Esophagus muscularis mucosa (tissue), 4 donors: Measurements from ENCODE around the gene FGF22. TPM values are rescaled to one million over a fixed set of nuclear protein-coding genes. Genes with fewer than 3 reads are reported as not detected.

Experiments used
- DNase-seq: peaks from one replicate; pipeline ENCODE4 v3.0.0-alpha.2; 2017; ENCODE audit errors: extremely low spot score
- H3K27ac ChIP-seq, 4 donors: fragments of 200-600 bp; sonication (generic); replicated peaks in 1 of 4; 1 replicate in 3 of 4; 2 replicates in 1 of 4; pipeline ENCODE4 v1.5.1; 2016 to 2019; ENCODE audit warnings: mild to moderate bottlenecking in 1 of 4
- H3K27me3 ChIP-seq, 4 donors: fragments of 200-600 bp; sonication (generic); one replicate each; pipeline versions ENCODE4 v1.5.1 to v1.6.0; 2016 to 2019
- H3K36me3 ChIP-seq, 4 donors: fragments of 200-600 bp; sonication (generic); one replicate each; pipeline ENCODE4 v1.5.1; 2016 to 2019
- H3K4me1 ChIP-seq, 4 donors: fragments of 200-600 bp; sonication (generic); one replicate each; pipeline ENCODE4 v1.5.1; 2016 to 2019
- H3K4me3 ChIP-seq, 4 donors: fragments of 200-600 bp; sonication (generic); 1 replicate in 2 of 4; 2 replicates in 2 of 4; pipeline ENCODE4 v1.5.1; 2016 to 2019; ENCODE audit warnings: mild to moderate bottlenecking in 4 of 4, moderate library complexity in 1 of 4
- H3K9me3 ChIP-seq, 4 donors: fragments of 200-600 bp; sonication (generic); 1 replicate in 3 of 4; 2 replicates in 1 of 4; pipeline ENCODE4 v1.5.1; 2016 to 2019
- CTCF ChIP-seq, 3 experiments: fragments of 200-600 bp in 2 of 3; fragments of 450-650 bp in 1 of 3; sonication (generic) in 2 of 3; IDR thresholded peaks; one replicate each; pipeline ENCODE4 v1.5.1; 2017 to 2019; ENCODE audit warnings: antibody characterized with exemption in 3 of 3, mild to moderate bottlenecking in 2 of 3, moderate library complexity in 1 of 3
- EP300 ChIP-seq: sonication (generic); formaldehyde crosslinking; IDR thresholded peaks from one replicate; pipeline ENCODE4 v1.6.1; 2017; ENCODE audit warnings: antibody characterized with exemption
- POLR2A ChIP-seq: fragments of 450-650 bp; IDR thresholded peaks from one replicate; pipeline ENCODE4 v1.6.1; 2017; ENCODE audit warnings: antibody characterized with exemption, moderate library complexity, mild to moderate bottlenecking, low read depth
- POLR2AphosphoS5 ChIP-seq, 2 donors: sonication (generic); formaldehyde crosslinking; IDR thresholded peaks; one replicate each; pipeline ENCODE4 v1.6.1; 2017; ENCODE audit warnings: antibody characterized with exemption in 2 of 2
- WGBS: methylation state at CpG from one replicate; pipeline ENCODE4 v1.1.5; 2018; 5-methylcytosine and 5-hydroxymethylcytosine counted together
- intact Hi-C: fragments of 100-400 bp; cut with DNase I; formaldehyde crosslinking; loops from one replicate; pipeline ENCODE4 v1.15.1; 2023
- total RNA-seq, 4 donors: library from RNA; depleted of rRNA; stranded (reverse); fragments of >200 nt; gene quantifications; one replicate each; pipeline versions ENCODE4 v1.1.0 to v1.2.1, GENCODE V29; 2016

Gene FGF22
- total RNA-seq, 4 donors from 2014 or later, result 0.50 to 2.1 (median 1.4) TPM

- intact Hi-C loops, result no loop called here
- peak overlapping the region; percentile 12 to 45 (median 22) for H3K4me3 ChIP-seq
- WGBS, result 67% methylated on average over 20 of the region's 36 CpGs
- peaks cover 0 to 38% (median 0%) of the 10 kb centered on the region in 4 donors for H3K27me3 ChIP-seq
- TF ChIP-seq POLR2A (no peak), EP300 (no peak), POLR2AphosphoS5 (IDR thresholded peaks at IDR 0.05) (no peak), CTCF (IDR thresholded peaks at IDR 0.05) (no peak)
- H3K36me3 ChIP-seq, result no peaks in the 10 kb centered on the region
- H3K9me3 ChIP-seq, result no peaks in the 10 kb centered on the region
- H3K4me1 ChIP-seq, result peaks cover 10 to 29% (median 13%) of the 10 kb centered on the region in 4 donors
- peak overlapping the region; percentile 7 to 35 (median 20) for H3K27ac ChIP-seq
- no peak for DNase-seq
Measured at GRCh38 chr19:610801-611480, 28.7 kb upstream of the FGF22 start.

GRCh38 chr19:611481-611868, 28.2 kb upstream of the FGF22 start:
- intact Hi-C loops, result no loop called here
- no peak overlapping the region for H3K4me3 ChIP-seq
- peak overlapping the region in 3 of 4 donors; percentile 7 to 35 (median 20) for H3K27ac ChIP-seq
- TF ChIP-seq POLR2AphosphoS5 (IDR thresholded peaks at IDR 0.05) (no peak), CTCF (IDR thresholded peaks at IDR 0.05) (no peak), POLR2A (no peak), EP300 (no peak)
- H3K27me3 ChIP-seq, result peaks cover 0 to 41% (median 0%) of the 10 kb centered on the region in 4 donors
- no peaks in the 10 kb centered on the region for H3K9me3 ChIP-seq
- peaks cover 10 to 31% (median 17%) of the 10 kb centered on the region in 4 donors for H3K4me1 ChIP-seq
- DNase-seq, result no peak
- WGBS, result 63% methylated on average over 13 of the region's 13 CpGs
- H3K36me3 ChIP-seq, result no peaks in the 10 kb centered on the region

GRCh38 chr19:612941-613340, 26.7 kb upstream of the FGF22 start:
- Histone ChIP-seq H3K27me3 (peaks cover 0 to 47% (median 0%) of the 10 kb centered on the region in 4 donors), H3K27ac (no peak overlapping the region), H3K9me3 (no peaks in the 10 kb centered on the region), H3K36me3 (peaks cover 9 to 13% (median 12%) of the 10 kb centered on the region in 4 donors), H3K4me3 (no peak overlapping the region), H3K4me1 (peaks cover 10 to 36% (median 23%) of the 10 kb centered on the region in 4 donors)
- DNase-seq, result no peak
- WGBS, result 85% methylated on average over 24 of the region's 33 CpGs
- intact Hi-C loops, result no loop called here
- TF ChIP-seq POLR2A, result no peak
- TF ChIP-seq EP300, result no peak

GRCh38 chr19:613732-614567, 25.7 kb upstream of the FGF22 start:
- 78% methylated on average over 35 of the region's 54 CpGs for WGBS
- H3K4me1 ChIP-seq, result peaks cover 10 to 32% (median 23%) of the 10 kb centered on the region in 4 donors
- DNase-seq, result no peak
- TF ChIP-seq POLR2A, result no peak
- no peak overlapping the region for H3K4me3 ChIP-seq
- H3K36me3 ChIP-seq, result peaks cover 20 to 23% (median 22%) of the 10 kb centered on the region in 4 donors
- H3K9me3 ChIP-seq, result no peaks in the 10 kb centered on the region
- intact Hi-C loops, result no loop called here
- peaks cover 0 to 49% (median 0%) of the 10 kb centered on the region in 4 donors for H3K27me3 ChIP-seq
- no peak overlapping the region for H3K27ac ChIP-seq

GRCh38 chr19:615619-616018, 24.1 kb upstream of the FGF22 start:
- TF ChIP-seq CTCF (IDR thresholded peaks at IDR 0.05), result peak in 2 of 3 experiments; percentile 7
- TF ChIP-seq POLR2A, result no peak
- TF ChIP-seq EP300, result no peak
- Histone ChIP-seq H3K9me3 (no peaks in the 10 kb centered on the region), H3K27me3 (peaks cover 0 to 42% (median 0%) of the 10 kb centered on the region in 4 donors), H3K4me1 (peaks cover 6 to 19% (median 16%) of the 10 kb centered on the region in 4 donors), H3K36me3 (peaks cover 36 to 40% (median 39%) of the 10 kb centered on the region in 4 donors), H3K27ac (no peak overlapping the region), H3K4me3 (peak overlapping the region in 1 of 4 donors; percentile 27)
- 17% methylated on average over 5 of the region's 33 CpGs for WGBS
- no peak for DNase-seq
- intact Hi-C loops, result no loop called here
